DMS 273 (cell line): ENCODE measurements around the gene LY6G5C.

Source experiments
- DNase-seq: peaks from one replicate; lab custom pipeline; 2025; ENCODE audit not compliant: unreplicated experiment; lab: John Stamatoyannopoulos, UW

LY6G5C gene

DNA sequence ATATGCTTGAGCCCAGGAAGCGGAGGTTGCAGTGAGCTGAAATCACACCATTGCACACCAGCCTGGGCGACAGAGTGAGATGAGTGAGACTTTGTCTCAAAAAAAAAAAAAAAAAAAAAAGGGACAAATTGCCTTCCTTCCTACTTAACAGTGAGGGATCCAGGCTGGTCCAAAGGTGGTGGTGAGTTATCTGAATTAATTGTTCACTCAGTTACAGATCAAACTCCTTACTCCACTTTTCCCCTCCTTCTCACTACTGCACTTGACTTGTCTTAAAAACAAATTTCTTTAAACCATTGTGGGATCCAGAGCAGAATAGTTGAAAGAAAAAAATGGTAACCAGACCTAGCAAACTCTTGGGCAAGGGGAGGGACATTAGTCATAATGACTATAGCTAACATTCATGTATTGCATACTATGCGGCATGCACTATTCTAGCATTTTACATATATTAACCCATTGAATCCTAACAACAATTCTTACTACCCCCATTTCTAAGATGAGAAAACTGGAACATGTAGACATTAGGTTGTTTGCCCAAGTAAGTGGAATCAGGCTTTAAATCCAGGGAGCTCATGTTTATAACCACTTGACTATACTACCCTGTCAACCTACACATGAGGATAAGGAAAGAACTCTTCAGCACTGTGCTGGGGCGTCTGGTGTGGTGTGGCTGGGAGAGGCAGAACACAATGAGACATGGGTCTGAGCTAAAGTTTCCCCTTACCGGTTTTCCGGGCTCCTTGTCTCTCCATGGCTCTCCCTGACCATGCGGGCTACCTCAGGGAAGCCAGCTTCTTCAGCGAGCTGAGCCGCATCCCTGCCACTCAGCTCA is 17.5 kb downstream of the LY6G5C start:
- DNase-seq = no peak

DNA sequence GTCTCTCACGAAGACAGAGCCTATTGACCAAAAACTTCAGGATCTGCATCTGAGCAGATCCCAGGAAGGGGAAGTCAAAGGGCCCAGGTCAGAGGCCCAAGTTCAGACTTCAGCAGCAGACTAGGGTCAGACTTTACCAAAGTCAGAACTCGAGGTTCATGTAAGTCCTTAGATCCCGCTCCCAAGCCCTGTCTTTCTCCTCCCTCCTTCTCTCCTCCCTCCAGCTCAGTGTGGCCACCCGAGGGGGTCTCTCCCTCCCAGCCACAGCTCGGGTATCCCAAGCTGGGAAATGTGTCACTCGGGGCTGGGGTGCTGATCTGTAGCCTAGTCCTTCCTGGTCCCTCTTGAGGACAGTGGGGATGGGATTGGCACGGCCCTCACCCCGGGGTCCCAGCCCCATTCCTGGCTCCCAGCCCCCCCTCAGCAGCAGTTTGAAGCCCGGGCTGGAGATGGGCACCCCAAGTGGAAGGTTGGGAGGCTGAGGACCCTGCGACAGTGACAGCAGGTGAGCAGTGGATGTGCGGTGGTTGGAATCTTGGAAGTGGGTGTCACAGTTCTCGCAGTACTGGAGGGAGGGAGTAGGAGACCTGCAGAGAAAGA is 18.6 kb downstream of the LY6G5C start:
- no peak for DNase-seq

DNA sequence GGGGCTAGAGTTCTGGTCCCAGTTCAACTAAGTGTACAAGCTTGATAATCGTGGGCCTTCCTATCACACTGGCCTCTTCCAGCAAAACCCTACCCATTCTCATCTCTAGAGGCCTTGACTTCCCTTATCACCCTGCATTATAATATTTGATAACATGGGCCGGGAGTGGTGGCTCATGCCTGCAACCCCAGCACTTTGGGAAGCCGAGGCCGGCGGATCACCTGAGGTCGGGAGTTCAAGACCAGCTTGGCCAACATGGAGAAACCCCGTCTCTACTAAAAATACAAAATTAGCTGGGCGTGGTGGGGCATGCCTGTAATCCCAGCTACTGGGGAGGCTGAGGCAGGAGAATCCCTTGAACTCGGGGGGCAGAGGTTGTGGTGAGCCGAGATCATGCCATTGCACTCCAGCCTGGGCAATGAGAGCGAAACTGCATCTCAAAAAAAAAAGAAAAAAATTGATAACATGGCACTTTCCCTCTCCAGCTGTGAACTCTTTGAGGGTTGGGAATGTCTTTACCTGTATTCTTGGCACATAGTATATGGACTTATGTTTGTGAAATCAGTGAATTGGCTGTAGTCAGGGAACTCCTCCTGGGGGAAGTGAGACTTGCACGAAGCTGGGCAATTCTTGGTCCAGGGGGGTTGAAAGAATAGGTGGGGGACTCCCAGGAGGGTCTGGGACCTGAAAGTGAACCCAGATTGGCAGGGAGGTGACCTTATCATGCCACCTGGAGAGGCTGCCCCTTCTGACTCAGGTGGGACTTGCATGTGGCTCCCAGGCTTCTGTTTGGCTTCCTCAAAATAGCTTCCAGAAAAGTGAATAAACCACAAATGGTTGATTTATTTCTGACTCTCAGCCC is 19.4 kb downstream of the LY6G5C start:
- no peak for DNase-seq

DNA sequence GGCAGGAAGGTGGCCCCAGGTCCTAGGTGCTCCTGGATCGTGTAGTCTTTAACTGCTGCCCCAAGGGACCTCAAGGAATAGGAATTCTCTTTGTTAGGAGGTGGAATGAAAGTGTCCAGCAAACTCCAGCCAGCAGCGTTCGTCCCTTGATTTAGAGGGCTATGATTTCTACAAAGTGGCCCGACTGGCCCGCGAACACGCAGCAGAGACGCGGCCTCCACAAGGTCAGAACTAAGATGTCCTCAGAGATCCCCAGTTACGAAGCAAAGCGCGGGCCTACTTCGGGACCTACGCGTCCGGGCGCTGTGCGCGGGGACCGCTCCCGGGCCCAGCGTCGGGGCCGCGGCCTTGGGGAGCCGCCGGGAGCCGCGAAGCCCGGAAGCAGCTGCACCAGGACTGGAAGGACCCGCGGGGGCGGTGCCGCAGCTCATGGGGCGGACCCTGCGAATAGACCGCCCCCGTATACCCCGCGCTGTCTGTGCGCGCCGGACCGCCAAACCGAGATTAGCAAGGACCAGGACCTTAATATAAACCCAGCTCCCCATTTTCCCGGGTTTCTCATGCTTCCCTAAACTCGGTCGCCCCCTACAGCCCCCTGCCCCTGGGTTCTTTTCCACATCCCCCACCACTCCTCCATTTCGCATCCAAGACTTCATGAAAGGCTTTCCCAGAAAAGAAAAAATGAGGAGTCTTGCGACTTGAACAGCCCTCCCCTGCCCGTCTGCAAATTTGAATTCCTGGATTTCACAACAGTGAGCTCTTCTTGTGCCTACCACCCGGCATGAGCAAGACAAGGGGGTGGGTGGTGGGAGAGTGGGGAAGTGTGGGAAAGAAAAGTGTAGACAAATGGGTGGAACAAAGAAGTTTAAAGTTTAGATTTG is 20.2 kb downstream of the LY6G5C start, which contains the start of gene C6orf47:
TSS of gene C6orf47 (minus strand) at position 398 of the 881 bp plus-strand sequence. CDS start 831 bp downstream, outside the sequence.
- DNase-seq = peak; percentile 95

DNA sequence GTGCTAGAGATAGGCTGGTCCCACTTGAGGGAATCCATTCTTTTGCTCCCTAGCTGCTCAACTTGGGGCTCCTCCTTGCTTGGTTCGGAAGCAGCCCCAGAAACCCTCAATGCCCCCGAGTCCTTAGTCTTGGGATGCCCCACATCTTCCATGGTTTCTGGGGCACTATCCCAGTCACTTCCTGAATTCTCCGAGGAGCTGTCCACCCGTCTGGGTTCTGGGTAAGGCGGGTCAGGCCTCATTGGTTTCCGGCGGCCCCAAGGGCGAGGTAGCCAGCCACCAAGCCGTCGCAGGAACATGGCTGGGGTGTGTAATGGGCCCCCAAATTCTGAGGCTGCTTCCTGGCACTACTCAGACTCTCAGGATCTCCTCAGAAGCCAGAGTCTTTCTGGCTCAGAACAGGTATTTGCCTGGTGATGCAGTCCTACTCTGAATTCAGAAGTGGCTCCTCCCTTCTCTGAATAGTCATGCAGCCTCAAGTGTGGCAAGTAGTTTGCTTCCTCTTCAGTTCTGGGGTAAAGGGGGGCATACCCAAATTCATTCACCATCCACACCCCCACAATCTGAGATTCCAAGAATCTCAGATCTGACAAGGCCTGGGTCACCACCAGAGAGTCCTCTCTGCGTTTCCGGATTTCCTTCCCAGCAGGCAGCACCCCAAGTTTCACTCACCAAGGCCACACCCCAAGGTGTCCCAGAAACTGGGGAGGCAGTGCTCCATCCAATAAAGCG is 21.1 kb downstream of the LY6G5C start:
- DNase-seq = no peak

DNA sequence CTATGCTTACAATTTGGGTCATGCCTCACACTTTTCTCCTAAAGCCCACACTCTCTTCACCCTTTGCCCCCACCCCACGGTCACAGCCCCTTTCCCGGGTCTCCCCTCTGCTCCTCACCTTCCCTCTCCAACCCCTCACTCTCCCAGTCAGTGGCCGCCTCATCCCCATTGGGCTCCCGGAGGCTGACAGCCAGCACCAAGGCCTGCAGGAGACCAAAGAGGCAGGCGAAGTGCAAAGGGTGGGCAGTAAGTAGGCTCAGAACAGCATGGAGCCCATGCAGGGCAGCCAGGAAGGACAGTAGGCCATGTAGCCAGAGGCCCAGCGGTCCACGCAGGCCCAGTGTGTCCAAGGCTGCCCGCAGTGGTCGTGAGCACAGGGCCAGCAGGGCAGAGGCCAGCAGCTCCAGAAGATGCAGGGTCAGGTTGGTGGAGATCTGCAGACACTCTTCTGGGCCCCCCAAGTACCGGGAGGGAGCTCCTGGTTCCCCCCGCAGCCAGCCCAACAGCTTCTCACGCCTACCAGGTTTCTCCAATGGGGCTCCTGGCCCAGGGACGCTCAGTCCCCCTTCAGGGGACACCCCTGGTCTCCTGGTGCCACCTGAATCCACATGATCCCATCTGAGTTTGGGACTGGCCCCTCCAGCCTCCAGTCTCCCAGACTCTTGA is 21.8 kb downstream of the LY6G5C start:
- no peak for DNase-seq

DNA sequence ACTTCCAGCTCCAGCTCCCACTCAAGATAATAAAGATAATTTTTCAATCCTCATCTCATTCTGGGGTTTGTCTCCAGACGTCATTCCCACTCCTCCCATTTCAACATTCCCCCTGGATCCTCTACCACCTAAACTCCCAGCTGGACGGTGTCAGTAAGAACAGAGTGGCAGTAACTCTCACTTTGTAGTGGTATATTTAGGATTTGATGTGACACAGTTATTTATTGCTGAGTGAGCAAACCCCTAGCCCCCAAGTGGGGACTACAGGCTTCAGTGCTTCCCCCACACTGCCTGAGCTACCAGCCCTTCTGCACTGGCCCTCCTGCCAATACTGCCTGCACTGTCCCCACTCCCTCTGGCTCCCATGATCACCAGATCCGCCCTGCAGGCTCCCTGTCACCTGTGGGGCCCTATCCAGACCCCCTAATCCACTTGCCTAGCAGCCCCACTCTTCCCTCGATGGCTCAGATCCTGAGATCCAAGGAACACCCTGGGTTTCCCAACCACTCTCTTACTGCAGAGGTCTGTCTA is 22.6 kb downstream of the LY6G5C start:
- DNase-seq = no peak

DNA sequence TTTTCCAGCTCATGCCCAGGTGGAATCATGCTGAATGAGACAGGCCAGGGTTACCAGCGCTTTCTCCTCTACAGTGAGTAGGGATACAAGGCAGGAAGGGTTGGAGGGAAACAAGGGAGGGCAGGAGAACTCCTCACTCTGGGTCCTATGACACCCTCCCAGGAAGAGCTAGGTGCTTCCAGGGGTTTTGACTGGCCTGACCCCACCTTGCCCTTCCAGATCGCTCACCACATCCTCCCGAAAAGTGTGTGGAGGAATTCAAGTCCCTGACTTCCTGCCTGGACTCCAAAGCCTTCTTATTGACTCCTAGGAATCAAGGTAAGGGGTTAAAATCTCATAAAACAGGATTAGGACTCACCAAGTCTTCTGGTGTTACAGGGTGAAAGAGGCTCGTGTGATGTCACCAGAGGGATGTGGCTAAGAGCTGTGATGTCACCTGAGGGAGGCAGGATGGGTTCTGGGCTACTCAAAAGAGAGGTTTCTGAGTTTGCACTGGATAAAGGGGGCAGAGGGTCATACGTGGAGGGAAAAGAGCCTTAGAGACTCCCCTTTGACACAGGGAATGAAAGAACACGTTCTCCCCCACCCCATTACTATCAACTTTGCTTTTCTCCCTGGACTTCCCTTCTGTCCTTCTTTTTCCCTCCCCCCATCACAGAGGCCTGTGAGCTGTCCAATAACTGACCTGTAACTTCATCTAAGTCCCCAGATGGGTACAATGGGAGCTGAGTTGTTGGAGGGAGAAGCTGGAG is 23.3 kb downstream of the LY6G5C start:
- no peak for DNase-seq

DNA sequence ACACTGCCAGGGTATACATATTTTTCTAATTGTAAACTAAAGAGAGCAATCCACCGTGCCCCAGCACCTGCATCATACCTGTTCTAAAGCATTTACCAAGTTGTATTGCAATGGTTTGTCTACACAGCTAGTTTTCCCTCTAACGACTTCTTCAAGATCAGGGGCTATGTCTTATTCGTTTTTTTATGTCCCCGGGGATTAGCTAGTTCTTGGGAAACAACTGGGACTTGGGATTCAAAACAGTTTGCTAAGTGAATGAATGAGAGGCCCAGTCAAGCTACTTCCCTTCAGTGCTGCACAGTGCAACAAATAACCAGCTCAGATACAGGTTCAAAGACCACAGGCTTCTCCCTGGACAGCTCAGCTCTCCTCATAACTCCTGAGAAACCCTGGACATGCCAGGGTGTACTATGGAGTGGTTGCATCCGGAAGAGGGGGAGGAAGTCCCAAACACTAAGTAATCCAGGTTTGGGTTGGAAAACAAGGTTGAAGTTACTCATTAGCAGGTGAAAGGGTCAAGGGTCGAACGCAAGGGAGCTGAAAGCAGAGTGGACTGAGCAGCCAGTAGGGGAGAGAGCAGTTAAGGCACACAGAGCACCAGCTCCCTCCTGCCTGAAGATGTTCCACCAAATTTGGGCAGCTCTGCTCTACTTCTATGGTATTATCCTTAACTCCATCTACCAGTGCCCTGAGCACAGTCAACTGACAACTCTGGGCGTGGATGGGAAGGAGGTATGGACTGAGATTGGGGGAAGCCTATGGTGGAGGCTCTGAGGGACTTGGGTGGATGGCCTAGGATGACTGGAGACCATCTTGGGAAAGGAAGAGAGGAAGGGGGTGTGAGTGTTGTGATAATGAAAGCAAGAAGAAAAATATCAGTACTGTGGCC is 25.3 kb downstream of the LY6G5C start, which contains the start of gene APOM:
TSS of gene APOM (plus strand) at position 546 of the 889 bp plus-strand sequence. CDS start at position 619, 73 bp downstream.
- DNase-seq = no peak

DNA sequence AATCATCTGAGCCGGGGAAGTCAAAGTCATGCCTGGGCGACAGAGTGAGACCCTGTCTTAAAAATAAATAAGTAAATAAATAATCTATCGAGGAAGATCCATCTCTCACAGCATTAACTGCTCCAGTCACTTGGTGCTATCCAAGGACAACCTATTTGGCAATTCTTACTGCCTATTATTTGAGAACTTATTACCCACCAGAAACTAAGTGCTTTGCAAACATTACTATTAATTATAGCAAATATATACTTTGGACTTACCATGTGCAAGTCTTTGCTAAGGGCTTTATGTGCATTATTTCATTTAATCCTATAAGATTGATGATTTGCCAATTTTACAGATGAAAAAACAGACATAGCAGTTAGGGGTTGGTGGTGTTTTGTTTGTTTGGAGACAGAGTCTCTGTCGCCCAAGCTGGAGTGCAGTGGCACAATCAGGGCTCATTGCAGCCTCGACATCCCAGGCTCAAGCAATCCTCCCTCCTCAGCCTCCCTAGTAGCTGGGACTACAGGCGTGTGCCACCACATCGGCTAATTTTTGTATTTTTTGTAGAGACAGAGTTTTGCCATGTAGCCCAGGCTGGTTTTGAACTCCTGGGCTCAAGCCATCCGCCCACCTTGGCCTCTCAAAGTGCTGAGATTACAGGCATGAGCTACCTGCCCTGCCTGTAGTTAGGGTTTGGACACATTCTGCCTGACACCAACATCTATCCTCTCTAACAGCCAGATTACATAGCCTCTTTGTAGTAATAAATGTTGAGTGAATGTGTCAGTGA is 26.1 kb downstream of the LY6G5C start:
- no peak for DNase-seq

DNA sequence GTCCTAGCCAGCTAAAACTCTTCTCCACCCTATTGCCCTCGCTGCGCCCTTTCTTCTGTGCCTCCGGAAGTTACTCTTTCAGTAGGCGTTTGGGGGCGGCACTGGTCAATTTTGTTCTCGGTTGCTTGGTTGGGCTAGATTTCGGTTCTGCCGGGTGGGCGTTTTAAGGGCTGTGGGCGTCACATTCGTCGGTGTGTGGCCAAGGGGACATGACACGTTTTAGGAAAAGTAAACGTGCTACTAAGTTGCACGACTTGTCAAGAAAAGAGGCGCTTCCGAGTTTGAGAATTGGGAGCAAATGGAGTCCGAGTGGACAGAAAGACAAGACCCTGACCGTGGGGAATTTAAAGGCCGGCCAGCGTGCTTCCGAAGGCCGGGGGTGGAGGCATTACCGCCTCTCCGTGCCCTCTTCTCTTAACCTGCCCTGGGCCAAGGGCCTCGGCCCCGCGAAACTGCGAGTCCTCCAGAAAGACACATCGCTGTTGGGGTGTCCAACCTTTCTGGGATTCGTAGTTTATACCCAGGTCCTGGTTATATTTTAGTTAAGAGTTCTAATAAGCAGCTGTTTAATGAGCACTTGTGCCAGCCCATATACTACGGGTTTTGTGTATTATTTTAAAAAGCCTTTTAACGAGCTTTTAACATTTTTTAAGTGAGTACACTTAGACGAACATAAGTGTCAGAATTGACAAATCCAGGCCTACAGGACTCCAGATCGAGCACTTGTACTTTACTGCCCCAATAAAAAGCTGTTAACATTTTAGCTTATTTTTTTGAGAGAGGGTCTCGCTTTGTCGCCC is 27.7 kb downstream of the LY6G5C start:
- DNase-seq = peak; percentile 99

DNA sequence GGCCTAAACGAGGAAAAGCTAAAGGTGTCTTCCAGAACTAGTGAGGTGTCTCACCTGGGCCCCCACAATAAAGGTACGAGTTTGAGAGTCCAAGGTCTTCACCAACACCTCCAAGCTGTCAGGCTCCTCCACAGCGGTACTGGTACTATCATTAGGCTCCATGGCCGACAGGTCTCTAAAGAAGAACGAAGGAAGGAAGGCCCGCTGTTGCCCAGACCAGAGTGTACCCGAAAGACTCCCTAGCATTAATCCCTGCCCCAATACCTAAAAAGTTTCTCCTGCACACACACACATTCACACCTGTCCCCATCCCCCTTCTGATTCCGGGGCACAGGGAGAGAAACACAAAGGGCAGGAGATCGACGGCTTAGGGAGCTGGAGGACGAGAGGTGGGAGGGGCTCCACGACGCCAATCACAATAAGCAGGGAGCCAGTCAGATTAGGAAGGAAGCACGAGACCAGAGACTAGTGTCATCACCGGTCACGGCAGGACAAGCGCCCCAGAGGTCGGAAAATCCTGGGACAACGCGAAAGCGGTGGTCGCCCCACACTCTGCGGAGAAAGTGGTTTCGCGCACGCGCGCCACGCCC is 29.2 kb downstream of the LY6G5C start:
- peak; percentile 91 for DNase-seq

DNA sequence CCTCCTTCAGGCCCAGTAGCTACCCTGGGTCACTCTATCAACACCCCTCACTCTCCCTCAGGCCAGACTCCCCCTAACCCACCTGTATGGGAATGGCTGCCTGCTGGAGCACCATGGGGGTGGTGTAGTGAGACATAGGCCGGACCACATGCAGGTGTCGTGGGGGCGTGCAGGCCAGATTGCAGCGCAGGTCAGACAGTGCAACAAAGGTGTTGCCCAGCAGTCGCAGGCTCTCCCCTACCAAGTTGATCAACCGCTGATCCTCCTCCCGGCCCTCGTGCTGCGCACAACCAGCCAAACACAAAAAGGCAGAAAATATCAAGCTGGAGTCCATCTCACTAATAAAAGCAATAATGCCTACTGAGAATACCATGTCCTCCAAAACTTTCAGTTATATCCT is 35.5 kb downstream of the LY6G5C start:
- DNase-seq = no peak

DNA sequence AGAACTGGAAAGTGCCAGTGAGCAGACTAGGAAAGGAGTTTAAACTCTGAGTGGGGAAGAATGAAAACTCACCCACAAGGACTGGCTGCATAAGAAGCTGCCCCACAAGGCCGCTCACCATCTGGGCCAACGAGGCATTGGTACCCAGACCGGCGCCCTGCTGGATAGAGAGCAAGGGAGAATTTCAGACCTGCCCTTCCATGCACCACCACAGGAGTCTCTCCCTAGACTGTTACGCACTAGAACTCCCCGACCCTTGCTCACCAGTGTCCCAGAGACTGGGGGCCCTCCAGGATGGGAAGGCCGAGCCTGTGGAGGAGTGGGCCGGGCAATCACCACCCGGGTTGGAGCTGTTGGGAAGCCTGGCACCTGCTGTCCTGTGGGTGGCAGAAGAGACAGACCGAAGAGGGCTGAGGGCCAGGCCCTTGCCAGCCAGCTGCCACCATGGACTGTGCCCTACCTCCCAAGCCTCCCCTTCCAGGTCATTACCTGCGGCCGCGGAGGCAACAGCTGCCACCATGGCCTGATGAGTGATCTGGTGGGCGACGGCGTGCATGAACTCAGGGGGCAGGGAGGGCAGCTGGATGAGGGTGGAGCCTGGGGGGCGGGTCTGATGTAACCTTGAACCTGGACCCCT is 36.9 kb downstream of the LY6G5C start:
- DNase-seq = peak; percentile 48
